ENCODE results near the gene INAFM1.
"Not testable (repeated sequence)": the region's sequence is repeated elsewhere in the genome, so short reads cannot be mapped to it uniquely, and the experiment has no call there.

The INAFM1 gene

DNA sequence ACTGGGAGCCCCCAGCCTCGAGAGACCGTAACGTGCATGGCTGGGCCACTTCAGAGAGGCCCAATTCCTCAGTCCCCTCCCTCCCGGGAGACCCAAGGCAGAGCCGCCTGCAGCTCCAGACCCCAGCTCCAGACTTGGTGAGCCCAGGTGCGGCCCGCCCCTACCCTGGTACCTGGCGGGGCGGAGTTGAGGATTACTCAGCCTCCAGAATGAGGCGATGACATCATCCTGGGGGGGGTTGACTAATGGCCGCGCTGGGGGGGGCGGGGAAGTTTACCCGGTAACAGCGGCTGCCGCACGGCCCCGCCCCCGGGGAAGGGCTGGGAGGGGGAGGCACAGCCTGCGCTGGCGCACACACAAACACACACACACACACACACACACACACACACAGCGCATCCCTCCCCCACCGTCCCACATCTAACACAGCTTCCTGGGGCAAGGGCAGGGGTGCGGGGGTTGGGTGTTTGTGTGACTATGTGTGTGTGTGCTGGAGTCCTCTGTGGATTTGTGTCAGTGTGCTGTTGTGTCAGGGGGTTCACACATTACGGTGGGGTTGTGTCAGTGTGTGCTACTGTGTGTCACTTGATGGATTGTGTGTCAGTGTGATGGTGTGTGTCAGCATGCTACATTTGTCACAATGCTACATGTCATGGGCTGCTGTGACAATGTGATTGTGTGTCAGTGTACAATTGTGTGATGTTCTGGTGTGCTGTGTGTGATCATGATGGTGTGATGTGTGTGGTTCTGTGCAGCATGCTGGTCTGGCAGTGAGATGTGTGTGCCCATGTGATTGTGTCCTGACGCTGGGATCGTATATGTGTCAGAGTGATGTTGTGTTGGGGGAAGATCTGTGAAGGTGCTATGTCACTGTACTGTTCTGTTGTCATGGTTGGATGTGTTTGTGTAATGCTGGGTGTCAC, 33.4 kb upstream of the INAFM1 start:
- DNase-seq: peak; percentile 90 to 94

DNA sequence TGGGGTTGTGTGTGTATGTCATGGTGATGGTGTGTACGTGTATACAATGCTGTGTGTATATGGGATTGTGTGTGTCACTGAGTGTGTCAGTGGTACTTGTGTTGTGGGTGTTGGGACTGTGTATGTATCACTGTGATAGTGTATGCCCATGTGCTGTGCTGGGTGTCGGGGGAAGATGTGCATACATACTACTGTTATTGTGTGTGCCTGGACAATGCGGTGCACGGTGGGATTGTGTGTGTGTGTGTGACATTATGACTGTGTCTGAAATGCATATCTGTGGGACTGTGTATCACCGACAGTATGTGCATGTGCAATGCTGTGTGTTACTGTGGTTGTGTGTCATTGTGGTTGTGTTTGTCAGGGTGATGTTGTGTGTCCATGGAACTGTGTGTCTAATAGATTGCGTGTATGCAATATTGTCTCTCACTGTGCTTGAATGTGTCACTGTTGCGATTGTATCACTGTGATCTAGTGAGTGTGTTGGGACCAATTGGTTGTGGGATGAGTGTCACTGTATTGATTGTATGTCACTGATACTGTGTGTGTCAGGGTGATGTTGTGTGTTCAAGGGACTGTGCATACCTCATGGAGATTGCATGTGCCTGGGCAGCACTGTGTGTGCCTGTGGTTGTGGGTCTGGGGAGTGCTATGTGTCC, 32.6 kb upstream of the INAFM1 start:
- peak in 1 of 2 donors; percentile 35 for DNase-seq

DNA sequence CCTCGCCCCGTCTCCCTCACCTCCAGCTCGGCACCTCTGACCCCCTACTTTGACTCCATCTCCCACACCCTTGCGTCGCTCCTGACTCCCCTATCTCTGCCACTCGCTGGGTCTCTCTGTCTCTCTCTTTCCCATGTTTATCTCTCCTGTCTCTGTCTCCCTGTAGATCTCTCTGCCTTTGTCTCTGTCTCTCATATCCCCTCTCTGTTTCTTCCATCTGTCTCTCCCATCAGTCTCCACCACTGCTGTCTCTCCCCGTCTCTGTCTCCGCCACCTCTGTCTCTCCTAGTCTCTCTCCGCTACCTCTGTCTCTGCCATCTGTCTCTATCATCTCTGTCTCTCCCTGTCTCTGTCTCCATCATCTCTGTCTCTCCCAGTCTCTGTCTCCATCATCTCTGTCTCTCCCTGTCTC, 31.3 kb upstream of the INAFM1 start:
- no peak for DNase-seq

DNA sequence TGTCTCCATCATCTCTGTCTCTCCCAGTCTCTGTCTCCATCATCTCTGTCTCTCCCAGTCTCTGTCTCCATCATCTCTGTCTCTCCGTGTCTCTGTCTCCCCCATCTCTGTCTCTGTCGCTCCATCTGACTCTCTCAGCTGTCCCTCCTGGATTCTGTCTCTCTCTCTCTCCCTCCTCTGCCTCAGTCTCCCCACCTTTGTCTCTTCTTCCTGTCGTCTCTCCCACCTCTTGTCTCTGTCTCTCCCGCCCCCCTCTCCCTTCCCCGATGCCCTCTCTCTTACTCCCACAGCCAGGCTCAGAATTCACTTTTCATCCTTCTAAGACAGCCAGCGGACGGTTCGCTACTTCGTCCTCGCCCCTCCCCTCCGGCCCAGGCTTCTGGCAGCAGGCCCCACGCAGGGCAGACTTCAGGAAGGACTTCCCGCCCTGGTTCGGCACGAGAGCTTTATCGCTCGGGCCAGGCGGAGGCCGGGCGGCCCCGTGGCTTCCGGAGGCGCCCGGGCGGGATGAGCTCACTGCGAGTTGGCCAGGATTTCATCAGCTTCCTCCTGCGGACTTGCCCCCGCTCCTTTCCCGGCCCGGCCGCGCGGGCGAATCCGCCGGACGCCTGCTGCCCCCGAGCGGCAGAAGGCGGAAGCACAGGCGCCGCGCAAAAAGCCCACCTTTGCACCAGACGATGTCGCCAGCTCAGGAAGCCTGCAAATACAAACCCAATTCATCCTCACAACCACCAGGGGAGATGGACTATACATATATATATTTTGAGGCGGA, 30.7 kb upstream of the INAFM1 start:
- DNase-seq: peak; percentile 91 to 93

DNA sequence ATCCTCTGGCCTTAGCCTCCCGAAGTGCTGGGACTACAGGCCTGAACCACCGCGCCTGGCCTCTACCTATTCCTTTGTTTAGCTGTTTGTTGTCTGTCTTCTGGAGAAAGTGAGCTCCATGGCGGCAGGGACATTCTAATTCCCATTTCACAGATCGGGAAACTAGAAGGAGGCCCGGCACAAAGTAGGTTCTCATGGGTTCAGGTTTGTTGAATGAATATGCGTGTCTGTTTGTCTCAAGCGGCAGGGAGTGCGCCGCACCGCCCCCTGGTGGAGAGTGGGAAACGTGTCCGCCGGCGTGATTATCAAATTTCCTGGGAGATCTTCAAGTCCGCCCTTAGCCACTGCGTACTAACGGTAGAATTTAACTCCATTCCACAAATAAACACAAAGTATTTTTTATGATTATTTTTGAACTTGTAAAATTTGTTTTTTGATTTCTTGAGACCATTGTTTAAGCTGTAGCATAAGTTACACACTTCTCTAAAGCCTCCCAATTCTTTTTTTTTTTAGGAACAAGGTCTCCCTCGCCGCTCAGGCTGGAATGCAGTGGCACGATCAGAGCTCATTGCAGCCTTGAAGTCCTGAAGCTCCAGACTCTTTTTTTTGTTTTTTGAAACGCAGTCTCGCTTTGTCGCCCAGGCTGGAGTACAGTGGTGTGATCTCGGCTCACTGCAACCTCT, 27.2 kb upstream of the INAFM1 start:
- peak; percentile 74 to 84 for DNase-seq

DNA sequence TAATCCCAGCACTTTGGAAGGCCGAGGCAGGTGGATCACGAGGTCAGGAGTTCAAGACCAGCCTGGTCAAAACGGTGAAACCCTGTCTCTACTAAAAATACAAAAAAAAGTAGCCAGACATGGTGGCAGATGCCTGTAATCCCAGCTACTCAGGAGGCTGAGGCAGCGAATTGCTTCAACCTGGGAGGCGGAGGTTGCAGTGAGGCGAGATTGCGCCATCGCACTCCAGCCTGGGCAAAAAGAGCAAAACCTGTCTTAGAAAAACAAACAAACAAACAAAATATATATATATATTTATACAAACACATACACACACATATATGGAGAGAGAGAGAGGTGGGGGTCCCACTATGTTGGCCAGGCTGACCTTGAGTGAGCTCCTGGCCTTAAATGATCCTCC, 21.7 kb upstream of the INAFM1 start:
- DNase-seq: not testable (repeated sequence)

DNA sequence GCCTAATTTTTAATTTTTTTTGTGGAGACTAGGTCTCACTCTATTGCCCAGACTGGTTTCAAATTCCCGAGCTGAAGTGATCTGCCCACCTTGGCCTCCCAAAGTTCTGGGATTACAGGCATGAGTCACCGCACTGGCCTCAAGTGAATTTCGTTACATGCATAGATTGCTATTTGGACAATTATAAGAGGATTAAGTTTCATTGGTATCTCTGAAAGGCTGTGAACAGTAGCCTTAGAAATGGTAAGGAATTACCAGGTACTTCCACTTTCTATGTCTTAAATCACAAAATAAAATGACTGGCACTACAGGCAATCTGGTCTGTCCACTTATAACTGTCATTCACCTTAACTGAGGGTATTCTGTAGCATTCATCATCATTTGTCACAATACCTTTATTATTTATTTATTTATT, 21.2 kb upstream of the INAFM1 start:
- DNase-seq: no peak

DNA sequence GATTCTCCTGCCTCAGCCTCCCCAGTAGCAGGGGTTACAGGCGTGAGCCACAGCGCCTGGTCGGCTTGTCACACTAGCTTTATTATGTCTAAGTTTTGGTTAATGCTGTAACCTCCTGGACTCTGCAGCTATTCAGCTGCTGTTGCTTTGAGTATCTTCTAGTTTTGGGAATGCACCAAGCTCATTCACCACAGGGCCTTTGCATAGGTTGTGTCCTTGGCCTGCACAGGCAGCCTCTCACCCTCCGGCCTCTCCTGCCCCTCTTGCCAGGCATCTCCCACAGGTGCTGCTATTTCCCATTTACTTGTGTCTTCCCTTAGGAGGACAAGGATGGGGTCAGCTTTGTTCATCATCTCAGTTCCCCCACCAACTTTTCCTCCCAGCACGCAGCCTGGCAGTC, 20.7 kb upstream of the INAFM1 start:
- no peak for DNase-seq

DNA sequence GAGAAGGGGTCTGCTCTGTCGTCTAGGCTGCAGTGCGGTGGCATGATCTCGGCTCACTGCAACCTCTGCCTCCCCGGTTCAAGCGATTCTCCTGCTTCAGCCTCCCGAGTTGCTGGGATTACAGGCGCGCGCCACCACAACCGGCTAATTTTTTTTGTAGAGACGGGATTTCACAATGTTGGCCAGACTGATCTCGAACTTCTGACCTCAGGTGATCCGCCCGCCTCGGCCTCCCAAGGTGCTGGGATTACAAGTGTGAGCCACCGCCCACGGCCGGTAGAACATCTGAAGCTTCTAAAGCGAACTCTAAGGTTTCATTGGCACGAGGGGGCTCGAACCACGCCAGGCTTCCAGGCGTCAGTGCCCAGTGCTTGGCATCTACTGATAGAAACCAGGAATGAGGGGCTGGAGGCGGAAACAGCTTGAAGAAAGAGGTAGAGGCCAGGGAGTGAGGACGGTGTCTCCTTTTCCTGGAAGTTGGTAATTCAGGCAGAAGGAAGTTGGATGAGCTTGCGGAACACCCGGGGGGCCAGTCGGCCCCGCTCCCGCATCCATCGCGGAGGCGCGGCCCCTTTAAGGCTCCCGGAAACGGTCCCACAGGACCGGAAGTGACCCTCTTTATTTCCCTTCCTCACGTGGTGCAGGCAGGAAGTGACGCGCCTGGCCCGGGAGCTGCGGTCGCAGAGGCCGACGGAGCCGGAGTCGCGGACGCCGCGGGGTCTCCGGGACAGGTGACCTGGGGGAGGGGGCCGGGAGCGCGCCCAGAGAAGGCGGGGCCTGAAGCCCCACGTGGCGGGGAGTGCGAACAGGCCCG, 18.6 kb upstream of the INAFM1 start, which contains the start of gene CCDC9:
Gene CCDC9, plus strand, starts transcription at position 647 of the 814 bp plus-strand sequence. CDS start 1,876 bp downstream, outside the sequence.
- DNase-seq: peak; percentile 96

DNA sequence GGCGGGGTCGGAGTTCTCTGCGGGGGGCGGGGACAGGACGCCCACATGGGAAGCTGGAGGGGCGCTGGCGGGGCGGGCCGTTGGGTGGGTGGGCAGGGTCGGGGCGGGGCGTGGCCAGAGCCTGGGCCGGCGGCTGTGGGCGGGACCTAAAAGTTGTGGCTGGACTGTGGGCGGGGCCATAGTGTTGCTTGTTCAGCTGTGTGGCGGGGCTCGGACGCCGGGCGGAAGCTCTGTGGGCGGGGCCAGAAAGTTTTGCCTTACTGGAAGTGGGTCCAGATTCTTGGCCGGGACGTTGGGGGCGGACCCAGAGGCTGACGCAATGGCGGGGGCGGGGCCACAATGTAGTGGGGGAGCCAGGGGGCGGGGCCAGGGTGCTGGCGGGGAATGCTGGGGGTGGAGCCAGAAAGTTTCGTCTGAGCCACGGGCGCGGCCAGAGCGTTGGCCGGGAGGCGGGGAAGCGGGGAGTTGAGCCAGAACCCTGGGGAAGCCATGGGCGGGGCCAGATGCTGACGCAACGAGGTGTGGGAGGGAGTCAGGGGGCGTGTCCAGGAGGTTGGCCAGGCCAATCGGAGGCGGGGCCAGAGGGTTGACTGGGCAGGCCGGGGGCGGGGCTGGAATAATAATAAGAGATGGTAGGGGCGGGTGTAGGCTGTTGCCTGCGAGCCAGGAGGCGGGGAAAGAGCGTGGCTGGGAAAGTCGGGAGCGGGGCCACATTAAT, 17.8 kb upstream of the INAFM1 start:
- DNase-seq: peak; percentile 99

DNA sequence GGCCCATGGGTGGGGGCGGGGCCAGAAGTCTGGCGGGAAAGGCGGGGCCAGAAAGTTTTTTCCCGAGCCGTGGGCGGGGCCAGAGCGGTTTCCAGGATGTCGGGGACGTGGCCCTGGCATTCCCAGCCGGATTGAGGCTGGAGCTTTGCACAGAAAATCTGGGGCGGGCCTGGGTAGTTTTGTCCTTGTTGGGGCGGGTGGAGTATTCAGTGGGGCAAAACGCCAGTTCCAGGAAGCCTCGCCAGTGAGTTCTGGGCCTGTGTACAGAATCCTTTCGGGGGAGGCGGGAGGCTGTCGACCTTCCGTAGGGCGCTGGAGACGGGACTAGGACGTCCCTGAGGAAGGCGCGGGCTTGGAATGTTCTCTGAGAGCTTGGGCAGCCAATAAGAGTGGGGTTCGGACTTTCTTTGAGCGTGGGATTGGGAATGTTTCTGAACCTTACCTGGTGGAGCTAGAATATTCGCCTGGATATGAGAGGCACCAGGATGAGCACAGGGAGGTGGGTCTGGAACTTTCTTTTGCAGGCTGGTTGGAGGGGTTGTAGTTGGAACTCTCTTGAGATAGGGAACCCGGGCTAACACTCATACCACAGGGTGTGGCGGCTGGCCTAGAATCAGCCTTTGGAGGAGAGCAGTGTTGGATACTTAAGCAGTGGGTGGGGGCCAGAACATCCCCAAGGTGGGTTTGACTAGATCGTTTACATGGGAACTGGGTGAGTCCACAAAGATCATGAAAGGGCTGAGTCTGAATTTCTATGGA, 17.1 kb upstream of the INAFM1 start:
- DNase-seq: no peak

DNA sequence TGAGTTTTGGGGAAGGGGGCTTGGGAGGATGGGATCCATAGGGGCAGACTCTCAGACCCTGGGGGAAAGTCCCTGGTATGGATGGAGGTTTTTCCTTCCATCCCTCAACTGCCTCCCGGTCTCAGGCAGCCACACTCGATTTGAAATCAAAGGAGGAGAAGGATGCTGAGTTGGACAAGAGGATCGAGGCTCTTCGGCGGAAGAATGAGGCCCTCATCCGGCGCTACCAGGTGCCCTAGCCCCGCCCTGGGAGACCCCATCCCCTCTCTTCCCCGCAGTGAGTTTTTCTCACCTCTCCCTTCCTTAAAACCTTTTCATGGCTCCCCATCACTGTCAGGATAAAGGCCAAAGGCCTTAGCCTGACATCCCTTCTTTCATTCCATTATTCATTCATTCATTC, 16.3 kb upstream of the INAFM1 start:
- no peak for DNase-seq

DNA sequence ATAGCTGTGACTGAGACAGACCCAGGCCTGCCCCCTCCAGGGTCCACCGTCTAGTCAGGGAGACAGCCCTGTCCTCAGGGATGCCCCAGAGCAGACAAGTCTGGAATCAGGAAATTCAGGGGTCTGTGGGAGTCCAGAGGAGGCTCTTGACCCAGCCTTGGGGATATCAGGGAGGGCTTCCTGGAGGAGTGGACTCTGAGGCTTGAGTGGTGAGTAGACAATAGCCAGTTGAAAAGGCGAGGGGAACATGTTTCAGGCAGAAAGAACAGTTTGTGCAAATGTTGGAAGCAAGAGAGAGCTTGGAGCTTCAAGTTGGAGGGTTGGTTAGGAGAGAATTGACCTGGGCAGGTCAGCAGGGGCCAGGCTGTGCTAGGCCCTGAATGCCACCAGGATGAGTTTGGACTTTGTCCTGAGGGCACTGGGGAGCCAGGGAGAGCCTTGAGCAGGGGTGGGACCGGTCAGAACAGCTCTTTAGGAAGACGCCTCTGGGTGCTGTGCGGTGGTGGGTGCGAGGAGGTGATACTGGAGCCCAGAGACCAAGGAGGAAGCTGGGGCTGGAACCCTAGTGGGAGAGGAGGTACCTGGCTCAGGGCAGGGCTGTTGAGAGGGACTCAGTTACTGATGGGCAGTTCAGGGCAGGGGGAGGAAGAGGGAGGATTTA, 15.7 kb upstream of the INAFM1 start:
- no peak for DNase-seq

DNA sequence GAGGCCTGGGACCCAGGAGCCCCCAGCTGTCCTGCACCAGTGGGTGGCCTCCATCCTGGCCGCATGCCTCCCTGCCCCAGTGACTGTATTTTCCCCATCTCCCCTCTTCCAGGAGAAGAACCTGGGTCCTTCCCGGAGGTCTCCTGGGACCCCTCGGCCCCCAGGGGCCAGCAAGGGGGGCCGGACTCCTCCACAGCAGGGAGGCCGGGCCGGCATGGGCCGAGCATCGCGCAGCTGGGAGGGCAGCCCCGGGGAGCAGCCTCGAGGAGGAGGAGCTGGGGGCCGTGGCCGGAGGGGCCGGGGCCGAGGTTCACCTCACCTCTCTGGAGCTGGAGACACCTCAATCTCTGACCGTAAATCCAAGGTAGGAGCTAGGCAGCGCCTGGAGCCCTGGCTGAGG, 14.2 kb upstream of the INAFM1 start:
- DNase-seq: no peak

DNA sequence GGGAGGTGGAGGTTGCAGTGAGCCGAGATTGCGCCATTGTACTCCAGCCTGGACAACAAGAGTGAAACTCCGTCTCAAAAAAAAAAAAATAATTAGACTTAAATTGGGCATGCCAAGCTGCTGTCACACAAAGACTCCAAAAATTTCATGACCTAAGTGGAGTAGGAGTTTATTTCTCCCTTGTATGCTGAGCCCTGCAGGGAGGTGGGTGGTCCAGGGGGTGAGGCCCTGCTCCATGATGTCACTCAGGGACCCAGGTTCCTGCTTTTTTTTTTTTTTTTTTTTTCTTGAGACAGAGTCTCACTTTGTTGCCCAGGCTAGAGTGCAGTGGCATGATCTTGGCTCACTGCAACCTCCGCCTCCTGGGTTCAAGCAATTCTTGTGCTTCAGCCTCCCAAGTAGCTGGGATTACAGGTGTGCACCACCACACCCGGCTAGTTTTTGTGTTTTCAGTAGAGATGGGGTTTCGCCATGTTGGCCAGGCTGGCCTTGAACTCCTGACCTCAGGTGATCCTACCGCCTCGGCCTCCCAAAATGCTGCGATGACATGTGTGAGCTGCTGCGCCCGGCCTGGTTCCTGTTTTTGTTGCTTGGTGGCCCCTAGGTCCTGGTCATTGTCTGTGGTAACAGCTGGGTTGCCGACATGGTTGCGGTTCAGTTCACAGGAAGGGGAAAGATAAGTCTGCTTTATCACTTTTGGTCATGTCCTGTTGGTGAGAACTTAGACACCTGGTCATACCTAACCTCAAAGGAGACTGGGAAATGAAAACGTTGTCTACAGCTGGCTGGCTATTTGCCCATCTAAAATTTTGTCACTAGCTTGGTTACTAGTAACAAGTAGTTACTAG, 12.5 kb upstream of the INAFM1 start:
- peak in 1 of 2 donors; percentile 61 for DNase-seq

DNA sequence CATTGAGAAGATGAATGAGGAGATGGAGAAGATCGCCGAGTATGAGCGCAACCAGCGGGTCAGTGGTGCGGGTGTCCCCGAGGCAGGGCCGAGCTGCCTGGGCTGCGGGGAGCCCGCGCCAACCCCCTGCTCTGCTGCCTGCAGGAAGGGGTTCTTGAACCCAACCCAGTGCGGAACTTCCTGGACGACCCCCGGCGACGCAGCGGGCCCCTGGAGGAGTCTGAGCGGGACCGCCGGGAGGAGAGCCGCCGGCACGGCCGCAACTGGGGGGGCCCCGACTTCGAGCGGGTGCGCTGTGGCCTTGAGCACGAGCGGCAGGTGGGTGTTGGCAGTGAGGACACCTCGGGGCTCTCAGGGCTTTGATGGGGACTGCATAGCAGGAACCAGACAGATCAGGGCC, 10.1 kb upstream of the INAFM1 start:
- DNase-seq: no peak

DNA sequence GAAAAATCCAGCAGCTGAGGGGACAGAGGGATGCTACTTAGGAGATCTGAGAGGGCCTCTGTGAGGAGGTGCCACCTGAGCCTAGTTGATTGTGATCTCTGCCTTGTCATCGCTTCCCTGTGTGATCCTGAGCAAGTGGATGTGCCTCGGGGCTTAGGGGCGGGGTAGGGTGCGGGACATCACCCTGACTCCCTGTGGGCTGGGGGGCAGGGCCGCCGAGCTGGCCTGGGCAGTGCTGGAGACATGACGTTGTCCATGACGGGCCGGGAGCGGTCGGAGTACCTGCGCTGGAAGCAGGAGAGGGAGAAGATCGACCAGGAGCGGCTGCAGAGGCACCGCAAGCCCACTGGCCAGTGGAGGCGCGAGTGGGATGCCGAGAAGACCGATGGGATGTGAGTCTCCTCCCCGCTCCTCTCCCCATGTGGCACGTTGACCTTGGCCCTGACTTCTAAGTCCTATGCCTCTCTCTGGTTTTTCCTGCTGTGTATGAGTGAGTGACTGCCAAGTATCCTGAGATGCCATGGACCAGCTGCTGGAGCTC, 8.2 kb upstream of the INAFM1 start:
- no peak for DNase-seq

DNA sequence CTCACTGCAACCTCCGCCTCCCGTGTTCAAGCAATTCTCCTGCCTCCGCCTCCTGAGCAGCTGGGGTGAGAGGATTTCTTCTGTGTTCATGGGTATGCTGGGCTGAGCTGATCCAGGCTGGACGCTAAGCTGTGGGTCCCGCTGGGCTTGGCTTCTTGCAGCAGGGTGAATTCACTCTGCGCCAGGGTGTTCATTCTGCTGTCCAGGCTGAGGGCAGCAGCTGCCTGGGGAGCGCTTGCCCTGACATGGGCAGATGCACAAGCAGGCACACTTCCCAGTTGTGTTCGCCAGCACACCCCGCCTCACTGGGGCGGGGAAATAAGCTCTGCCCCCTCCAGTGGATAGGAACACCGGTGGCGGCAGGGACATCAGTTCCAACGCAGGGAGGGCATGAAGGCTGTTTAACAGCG, 7.3 kb upstream of the INAFM1 start:
- no peak for DNase-seq

Data from CD4-positive, alpha-beta T cell treated with Interferon alpha-2 for 1 hour (primary cell).